Activated T-helper 1 cell treated with anti-CD3 and anti-CD28 coated beads, Interleukin-12 subunit alpha, Interleukin-12 subunit beta, Interleukin-2, Interleukin-4 antibody, amounts not matched to agents 30 ng/mL and 10 ng/mL and 1 ng/mL, durations not matched to agents 14 hours and 24 hours and 36 hours (primary cell): ENCODE measurements around the gene NLGN1. TPM values are rescaled to one million over a fixed set of nuclear protein-coding genes. Genes with fewer than 3 reads are reported as not detected.
"Not testable (repeated sequence)": the region's sequence is repeated elsewhere in the genome, so short reads cannot be mapped to it uniquely, and the experiment has no call there.

Experiments
- DNase-seq: peaks from one replicate; pipeline ENCODE4 v3.0.0; 2021; ENCODE audit warnings: low spot score
- H3K27ac Mint-ChIP-seq: one replicate; pipeline ENCODE4 v1.8.0; 2021; ENCODE audit warnings: mild to moderate bottlenecking, mixed read lengths
- H3K27me3 Mint-ChIP-seq: one replicate; pipeline ENCODE4 v1.8.0; 2022; ENCODE audit warnings: mild to moderate bottlenecking, moderate library complexity, mixed read lengths; ENCODE audit not compliant: insufficient read depth
- H3K36me3 Mint-ChIP-seq: one replicate; pipeline ENCODE4 v1.8.0; 2021; ENCODE audit warnings: low read depth, mixed read lengths
- H3K4me1 Mint-ChIP-seq: one replicate; pipeline ENCODE4 v1.8.0; 2021; ENCODE audit warnings: low read depth, mixed read lengths
- H3K4me3 Mint-ChIP-seq: one replicate; pipeline ENCODE4 v1.8.0; 2021; ENCODE audit warnings: mild to moderate bottlenecking, moderate library complexity, mixed read lengths
- H3K9me3 Mint-ChIP-seq: one replicate; pipeline ENCODE4 v1.8.0; 2021; ENCODE audit warnings: mixed read lengths
- intact Hi-C: fragments of 100-400 bp; cut with micrococcal nuclease; formaldehyde crosslinking; loops from one replicate; pipeline ENCODE4 v1.15.1; 2024
- total RNA-seq: library from RNA; stranded (reverse); gene quantifications from 2 replicates; pipeline ENCODE4 v1.2.3, GENCODE V29; 2022

NLGN1 gene
- total RNA-seq, result not detected in 2 replicates

DNA sequence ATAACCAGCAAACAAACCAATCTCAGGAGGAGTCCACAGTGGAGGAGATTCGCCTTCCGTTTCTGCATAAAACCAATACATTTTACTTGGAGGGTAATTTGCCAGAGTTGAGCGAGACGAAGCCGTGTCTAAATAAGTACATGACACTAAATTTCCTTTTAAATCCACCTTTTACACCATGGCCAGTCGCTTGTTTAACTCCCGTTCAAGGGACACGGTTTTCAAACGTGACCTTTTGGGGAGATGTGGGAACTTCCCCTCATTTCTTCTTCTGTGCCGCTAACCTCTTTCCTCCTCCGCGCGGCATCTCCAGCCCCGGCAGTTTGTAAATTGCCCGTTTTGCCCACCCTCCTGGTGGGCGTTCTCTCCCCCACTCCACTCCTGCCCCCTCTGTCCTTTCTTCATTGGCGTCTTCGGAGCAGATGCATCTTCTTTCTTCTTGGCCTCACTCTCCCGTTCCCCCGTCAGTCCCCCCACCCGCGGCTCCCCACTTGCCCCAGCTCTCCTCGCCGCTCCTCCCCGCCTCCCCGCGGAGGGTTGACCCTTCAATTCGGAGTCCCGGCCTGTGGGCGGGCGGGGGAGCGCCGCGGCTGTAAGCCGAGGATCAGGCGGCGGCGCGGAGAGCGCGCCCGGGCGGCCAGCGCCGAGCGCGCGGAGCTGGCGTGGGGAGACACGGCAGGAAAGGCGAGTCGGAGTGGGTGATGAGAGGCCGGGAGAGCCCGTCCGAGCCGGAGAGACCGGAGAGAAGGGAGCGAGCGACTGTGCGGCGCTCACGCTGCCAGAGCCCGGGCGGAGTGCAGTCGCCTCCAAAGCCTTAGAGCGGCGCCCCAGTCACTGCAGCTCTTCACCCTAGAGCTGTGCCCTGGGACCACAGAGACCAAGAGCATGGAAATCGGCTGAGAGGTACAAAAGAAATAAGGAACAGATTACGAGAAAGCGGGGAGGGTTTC lies at the start of gene NLGN1:
TSS of gene NLGN1 (plus strand) at position 584 of the 950 bp plus-strand sequence.
- H3K27ac Mint-ChIP-seq, result peak within 1 kb of the TSS; percentile 67
- peaks cover 25% of the 10 kb centered on the region for H3K4me1 Mint-ChIP-seq
- H3K9me3 Mint-ChIP-seq, result no peaks in the 10 kb centered on the region
- intact Hi-C loops, result loop anchor here (5.0 kb wide), 2 partner anchors 190 to 1045 kb away; no protein-coding TSS in a partner anchor
- H3K36me3 Mint-ChIP-seq, result peaks cover 4% of the 10 kb centered on the region
- no peak for DNase-seq
- peak within 1 kb of the TSS; percentile 46 for H3K4me3 Mint-ChIP-seq
- peaks cover 63% of the 10 kb centered on the region for H3K27me3 Mint-ChIP-seq

GRCh38 chr3:173351886-173352285 lies 45.7 kb upstream of the NLGN1 start:
- H3K36me3 Mint-ChIP-seq, result no peaks in the 10 kb centered on the region
- intact Hi-C loops, result no loop called here
- H3K4me3 Mint-ChIP-seq, result no peak overlapping the region
- no peak for DNase-seq
- no peak overlapping the region for H3K27ac Mint-ChIP-seq
- no peaks in the 10 kb centered on the region for H3K27me3 Mint-ChIP-seq
- H3K9me3 Mint-ChIP-seq, result peaks cover 6% of the 10 kb centered on the region
- H3K4me1 Mint-ChIP-seq, result no peaks in the 10 kb centered on the region

DNA sequence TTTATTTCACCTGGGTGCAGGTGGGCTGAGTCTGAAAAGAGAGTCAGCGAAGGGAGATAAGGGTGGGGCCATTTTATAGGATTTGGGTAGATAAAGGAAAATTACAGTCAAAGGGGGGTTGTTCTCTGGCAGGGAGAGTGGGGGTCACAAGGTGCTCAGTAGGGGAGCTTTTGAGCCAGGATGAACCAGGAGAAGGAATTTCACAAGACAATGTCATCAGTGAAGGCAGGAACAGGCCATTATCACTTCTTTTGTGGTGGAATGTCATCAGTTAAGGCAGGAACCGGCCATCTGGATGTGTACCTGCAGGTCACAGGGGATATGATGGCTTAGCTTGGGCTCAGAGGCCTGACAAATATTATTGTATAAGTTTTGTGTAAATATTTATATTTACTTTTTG lies 44.4 kb upstream of the NLGN1 start:
- not testable (repeated sequence) for H3K9me3 Mint-ChIP-seq, H3K36me3 Mint-ChIP-seq, H3K4me1 Mint-ChIP-seq

GRCh38 chr3:173354124-173354523 lies 43.4 kb upstream of the NLGN1 start:
- Mint-ChIP-seq H3K27ac (no peak overlapping the region), H3K27me3 (no peaks in the 10 kb centered on the region), H3K36me3 (no peaks in the 10 kb centered on the region), H3K9me3 (peaks cover 6% of the 10 kb centered on the region), H3K4me3 (no peak overlapping the region), H3K4me1 (no peaks in the 10 kb centered on the region)
- no peak for DNase-seq
- intact Hi-C loops, result no loop called here

More for the DNA sequence above, 44.4 kb upstream of the NLGN1 start:
- intact Hi-C loops, DNase-seq, H3K27ac Mint-ChIP-seq, H3K27me3 Mint-ChIP-seq, H3K4me3 Mint-ChIP-seq: not testable (repeated sequence)

DNA sequence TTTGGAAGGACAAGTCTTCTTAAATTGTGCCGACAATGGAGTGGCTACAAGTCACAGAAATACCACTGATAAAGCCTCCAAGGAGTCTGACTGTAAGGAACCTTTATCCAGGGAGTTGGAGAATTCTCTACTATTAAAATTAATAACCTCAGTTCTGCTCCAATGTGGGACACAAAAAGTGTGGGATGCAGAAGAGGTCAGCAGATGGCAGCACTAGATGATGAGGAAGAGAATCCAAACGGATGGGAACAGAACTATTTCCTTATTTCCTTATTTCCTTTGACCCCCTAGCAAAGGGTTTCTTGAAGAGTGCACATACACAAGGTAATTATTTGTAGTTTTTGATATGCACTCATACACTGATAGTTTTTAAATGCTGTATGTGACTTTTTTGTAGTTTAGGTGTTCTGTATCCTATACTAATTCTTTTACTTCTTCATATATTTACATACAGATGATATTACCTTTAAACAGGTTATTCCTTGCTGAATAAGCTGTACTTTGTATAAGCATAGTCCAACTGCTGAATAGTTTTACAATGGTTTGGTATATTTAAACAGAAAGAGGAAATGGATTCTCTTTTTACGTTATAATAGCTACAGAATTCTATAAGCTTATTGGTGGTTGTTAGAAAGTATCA lies 25.6 kb upstream of the NLGN1 start:
- no peak for DNase-seq
- no peaks in the 10 kb centered on the region for H3K9me3 Mint-ChIP-seq
- no peaks in the 10 kb centered on the region for H3K4me1 Mint-ChIP-seq
- no peaks in the 10 kb centered on the region for H3K36me3 Mint-ChIP-seq
- no peak overlapping the region for H3K27ac Mint-ChIP-seq
- H3K27me3 Mint-ChIP-seq, result no peaks in the 10 kb centered on the region
- intact Hi-C loops, result no loop called here
- H3K4me3 Mint-ChIP-seq, result no peak overlapping the region

DNA sequence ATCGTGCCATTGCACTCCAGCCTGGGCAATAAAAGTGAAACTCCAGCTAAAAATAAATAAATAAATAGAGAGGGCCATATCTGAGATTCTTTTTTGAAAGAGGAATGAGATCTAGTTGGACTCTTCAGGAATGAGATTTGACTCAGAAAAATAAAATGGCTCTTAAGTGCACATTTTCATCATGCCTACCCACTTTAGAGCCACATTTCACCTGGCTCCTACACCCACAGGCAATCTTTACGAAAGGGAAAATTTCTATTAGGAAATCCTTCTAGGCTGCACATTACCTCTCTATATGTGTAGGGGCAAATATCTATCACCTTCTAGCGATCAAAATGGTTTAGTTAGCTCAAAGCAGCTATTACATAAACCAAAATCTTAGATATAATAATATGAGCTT lies 16.9 kb upstream of the NLGN1 start:
- no peaks in the 10 kb centered on the region for H3K36me3 Mint-ChIP-seq
- no peak overlapping the region for H3K27ac Mint-ChIP-seq
- intact Hi-C loops, result no loop called here
- H3K4me3 Mint-ChIP-seq, result no peak overlapping the region
- DNase-seq, result no peak
- H3K27me3 Mint-ChIP-seq, result no peaks in the 10 kb centered on the region
- no peaks in the 10 kb centered on the region for H3K4me1 Mint-ChIP-seq
- no peaks in the 10 kb centered on the region for H3K9me3 Mint-ChIP-seq

DNA sequence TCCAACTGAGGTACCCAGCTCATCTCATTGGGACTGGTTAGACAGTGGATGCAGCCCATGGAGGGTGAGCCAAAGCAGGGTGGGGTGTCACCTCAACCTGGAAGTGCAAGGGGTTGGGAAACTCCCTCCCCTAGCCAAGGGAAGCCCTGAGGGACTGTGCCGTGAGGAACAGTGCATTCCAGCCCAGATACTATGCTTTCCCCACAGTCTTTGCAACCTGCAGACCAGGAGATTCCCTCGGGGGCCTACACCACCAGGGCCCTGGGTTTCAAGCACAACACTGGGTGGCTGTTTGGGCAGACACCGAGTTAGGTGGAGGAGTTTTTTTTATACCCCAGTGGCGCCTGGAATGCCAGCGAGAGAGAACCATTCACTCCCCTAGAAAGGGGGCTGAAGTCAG lies 15.6 kb upstream of the NLGN1 start:
- DNase-seq, intact Hi-C loops, H3K27ac Mint-ChIP-seq, H3K36me3 Mint-ChIP-seq, H3K27me3 Mint-ChIP-seq, H3K4me1 Mint-ChIP-seq, H3K9me3 Mint-ChIP-seq, H3K4me3 Mint-ChIP-seq: not testable (repeated sequence)

GRCh38 chr3:173395073-173395411 lies 2.5 kb upstream of the NLGN1 start:
- H3K4me3 Mint-ChIP-seq, result peak overlapping the region; percentile 80
- peaks cover 4% of the 10 kb centered on the region for H3K36me3 Mint-ChIP-seq
- H3K27ac Mint-ChIP-seq, result no peak overlapping the region
- peaks cover 58% of the 10 kb centered on the region for H3K27me3 Mint-ChIP-seq
- H3K4me1 Mint-ChIP-seq, result peaks cover 25% of the 10 kb centered on the region
- intact Hi-C loops, result loop anchor here (5.0 kb wide), 2 partner anchors 192 to 1047 kb away; no protein-coding TSS in a partner anchor
- no peak for DNase-seq
- no peaks in the 10 kb centered on the region for H3K9me3 Mint-ChIP-seq

- intact Hi-C loops, result loop anchor here (5.0 kb wide), 2 partner anchors 192 to 1047 kb away; no protein-coding TSS in a partner anchor
- peaks cover 4% of the 10 kb centered on the region for H3K36me3 Mint-ChIP-seq
- peak overlapping the region; percentile 23 for H3K27ac Mint-ChIP-seq
- no peaks in the 10 kb centered on the region for H3K9me3 Mint-ChIP-seq
- H3K4me3 Mint-ChIP-seq, result peak overlapping the region; percentile 80
- peaks cover 62% of the 10 kb centered on the region for H3K27me3 Mint-ChIP-seq
- peaks cover 25% of the 10 kb centered on the region for H3K4me1 Mint-ChIP-seq
- peak; percentile 32 for DNase-seq
These were observed 1.9 kb upstream of the NLGN1 start for GRCh38 chr3:173395412-173396181.

DNA sequence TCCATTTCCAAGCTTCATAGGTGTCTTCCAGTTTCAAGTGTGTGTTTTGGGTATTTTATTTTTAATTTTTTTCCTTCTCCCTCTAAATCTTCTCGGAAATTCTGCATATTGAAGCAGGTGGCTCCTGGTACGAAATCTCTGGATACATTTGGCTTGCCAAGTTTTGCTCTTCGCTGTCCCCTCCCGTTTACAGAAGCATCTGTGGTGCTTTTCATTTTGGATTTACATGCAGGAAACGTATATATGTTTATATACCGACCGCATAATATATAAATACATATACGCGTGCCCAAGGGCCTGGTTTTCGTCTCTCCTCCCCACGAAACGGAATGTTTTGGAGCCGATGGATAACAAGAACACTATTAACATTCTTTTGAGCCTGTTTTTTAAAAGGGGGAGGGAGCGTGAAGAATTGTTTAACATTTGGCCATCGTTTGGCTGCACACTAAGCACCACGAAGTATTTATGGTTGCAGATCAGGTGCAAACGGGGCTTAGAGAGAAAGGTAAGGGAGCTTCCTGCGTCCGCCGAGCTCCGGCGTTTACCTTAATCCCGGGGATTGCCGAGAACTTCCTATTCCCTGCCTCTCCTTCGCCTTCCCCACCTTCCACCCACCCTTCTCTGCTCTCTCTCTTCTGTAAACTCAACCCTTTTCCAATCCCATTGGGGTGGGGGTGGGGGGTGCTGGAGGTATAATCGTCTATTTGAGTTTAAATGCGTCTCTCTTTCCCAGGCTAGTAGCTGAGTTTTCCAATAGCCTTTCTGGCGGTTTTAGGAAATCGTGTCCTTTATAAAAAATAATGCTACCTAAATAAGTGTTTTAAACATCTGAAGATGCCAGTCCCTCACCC lies 1.1 kb upstream of the NLGN1 start:
- Mint-ChIP-seq H3K9me3 (no peaks in the 10 kb centered on the region), H3K27me3 (peaks cover 63% of the 10 kb centered on the region), H3K36me3 (peaks cover 4% of the 10 kb centered on the region), H3K4me3 (peak overlapping the region; percentile 80), H3K27ac (no peak overlapping the region), H3K4me1 (peaks cover 25% of the 10 kb centered on the region)
- DNase-seq, result no peak
- intact Hi-C loops, result loop anchor here (5.0 kb wide), 2 partner anchors 191 to 1046 kb away; no protein-coding TSS in a partner anchor

DNA sequence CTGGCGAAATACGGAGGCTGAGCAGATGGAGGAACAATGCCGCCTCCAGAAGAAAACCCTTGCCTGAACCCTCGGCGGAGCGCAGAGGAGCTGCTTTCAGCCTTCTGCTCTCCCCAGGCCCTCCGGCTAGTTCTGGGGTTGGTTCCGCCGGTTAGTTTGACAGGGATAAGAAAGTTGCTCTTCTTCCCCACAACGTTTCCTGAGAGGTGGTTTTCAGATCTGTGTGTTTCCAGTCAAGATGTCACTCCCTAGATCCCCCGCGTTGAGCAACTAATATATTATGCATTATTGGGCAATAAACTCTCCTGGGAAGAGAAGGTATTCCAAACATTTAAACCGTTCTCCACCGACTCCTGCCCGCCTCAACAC lies 551 bp downstream of the NLGN1 start:
- peaks cover 25% of the 10 kb centered on the region for H3K4me1 Mint-ChIP-seq
- H3K27me3 Mint-ChIP-seq, result peaks cover 63% of the 10 kb centered on the region
- no peak overlapping the region for H3K4me3 Mint-ChIP-seq
- H3K36me3 Mint-ChIP-seq, result peaks cover 4% of the 10 kb centered on the region
- intact Hi-C loops, result loop anchor here (5.0 kb wide), 2 partner anchors 189 to 1044 kb away; no protein-coding TSS in a partner anchor
- no peaks in the 10 kb centered on the region for H3K9me3 Mint-ChIP-seq
- H3K27ac Mint-ChIP-seq, result no peak overlapping the region
- DNase-seq, result no peak

DNA sequence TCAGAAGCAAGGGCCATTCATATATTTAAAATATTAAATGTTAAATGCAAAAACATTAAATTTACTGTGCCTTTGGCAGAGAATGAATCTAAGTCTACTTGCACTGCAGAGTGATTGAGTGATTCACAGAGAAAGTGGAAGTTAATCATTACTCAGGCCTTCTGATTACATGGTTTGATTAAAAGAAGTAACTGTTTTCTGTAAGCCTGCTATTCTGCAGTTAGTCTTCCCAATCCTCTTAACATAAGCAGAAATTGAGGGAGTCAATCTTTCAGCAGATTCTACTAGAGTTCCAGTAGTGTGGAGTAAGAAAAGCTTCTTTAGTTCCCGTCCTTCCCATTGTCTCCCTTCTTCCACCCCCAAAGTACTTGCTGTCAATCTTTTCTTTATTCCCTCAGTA lies 1.5 kb downstream of the NLGN1 start:
- Mint-ChIP-seq H3K9me3 (no peaks in the 10 kb centered on the region), H3K4me1 (peaks cover 25% of the 10 kb centered on the region), H3K27me3 (peaks cover 56% of the 10 kb centered on the region), H3K36me3 (peaks cover 4% of the 10 kb centered on the region), H3K27ac (no peak overlapping the region), H3K4me3 (no peak overlapping the region)
- DNase-seq, result no peak
- intact Hi-C loops, result loop anchor here (5.0 kb wide), 2 partner anchors 188 to 1043 kb away; no protein-coding TSS in a partner anchor
